HG03354 (cell line): ENCODE data around the gene TRHDE.
"Not testable (repeated sequence)": the region's sequence is repeated elsewhere in the genome, so short reads cannot be mapped to it uniquely, and the experiment has no call there.

Source experiments
- ATAC-seq: cut with Tn5 transposase; IDR thresholded peaks from one replicate; pipeline ENCODE4 v1.9.1; 2021; ENCODE audit warnings: mild to moderate bottlenecking; ENCODE audit not compliant: unreplicated experiment, poor library complexity, severe bottlenecking

TRHDE gene

GRCh38 chr12:72570601-72571000, 298.4 kb downstream of the TRHDE start:
- ATAC-seq = peak; percentile 56

- no peak for ATAC-seq
These were observed 302.0 kb downstream of the TRHDE start for GRCh38 chr12:72574138-72574537.

DNA sequence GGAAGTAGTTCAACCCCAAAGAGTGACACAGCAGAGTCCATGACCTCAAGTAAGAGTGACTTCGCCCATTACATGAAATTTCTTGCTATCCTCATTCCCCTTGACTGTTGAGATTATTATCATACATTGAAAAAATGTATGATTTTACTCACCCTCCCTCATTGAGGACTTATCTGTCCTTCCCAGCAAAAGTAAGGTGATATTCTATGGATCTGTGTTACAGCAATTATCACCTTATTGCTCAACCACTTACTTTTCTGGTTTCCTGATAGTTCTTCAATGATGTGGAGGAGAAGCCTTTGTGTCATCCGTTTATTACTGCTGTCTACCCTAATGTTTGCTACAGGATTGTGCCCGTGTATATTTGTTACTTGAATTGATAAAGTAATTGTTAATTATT, 306.2 kb downstream of the TRHDE start:
- ATAC-seq = no peak

- ATAC-seq = no peak
These were observed 314.3 kb downstream of the TRHDE start for GRCh38 chr12:72586456-72586855.

- ATAC-seq = no peak
These were observed 330.4 kb downstream of the TRHDE start for GRCh38 chr12:72602581-72602980.

GRCh38 chr12:72605975-72606374, 333.8 kb downstream of the TRHDE start:
- ATAC-seq = no peak

- ATAC-seq = no peak
These were observed 338.2 kb downstream of the TRHDE start for GRCh38 chr12:72610342-72610741.

DNA sequence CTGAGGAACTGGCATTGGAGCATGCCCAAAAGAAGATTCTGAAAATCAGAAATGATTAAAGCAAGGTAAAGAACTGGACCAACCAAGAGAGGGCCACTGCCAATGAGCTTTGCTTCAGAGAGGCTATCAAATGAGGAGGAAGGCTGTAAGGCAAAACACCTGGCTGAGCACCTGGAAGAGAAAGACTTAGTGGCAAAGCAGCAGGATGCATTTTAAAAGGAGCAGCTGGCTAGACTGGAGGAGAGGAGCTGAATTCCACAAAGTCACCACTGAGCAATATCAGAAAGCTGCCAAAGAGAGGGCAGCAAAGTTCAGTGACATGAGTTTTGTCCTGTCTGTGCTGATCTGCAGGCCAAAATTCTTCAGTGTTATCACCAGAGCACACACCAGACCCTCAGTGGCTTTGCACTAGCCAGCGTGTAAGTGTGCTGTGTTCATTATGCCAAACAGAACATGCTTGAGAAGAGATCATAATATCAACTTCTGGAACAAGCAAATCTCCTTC, 338.7 kb downstream of the TRHDE start:
- ATAC-seq = no peak

GRCh38 chr12:72612171-72612570, 340.0 kb downstream of the TRHDE start:
- no peak for ATAC-seq

GRCh38 chr12:72618764-72619163, 346.6 kb downstream of the TRHDE start:
- ATAC-seq = no peak

DNA sequence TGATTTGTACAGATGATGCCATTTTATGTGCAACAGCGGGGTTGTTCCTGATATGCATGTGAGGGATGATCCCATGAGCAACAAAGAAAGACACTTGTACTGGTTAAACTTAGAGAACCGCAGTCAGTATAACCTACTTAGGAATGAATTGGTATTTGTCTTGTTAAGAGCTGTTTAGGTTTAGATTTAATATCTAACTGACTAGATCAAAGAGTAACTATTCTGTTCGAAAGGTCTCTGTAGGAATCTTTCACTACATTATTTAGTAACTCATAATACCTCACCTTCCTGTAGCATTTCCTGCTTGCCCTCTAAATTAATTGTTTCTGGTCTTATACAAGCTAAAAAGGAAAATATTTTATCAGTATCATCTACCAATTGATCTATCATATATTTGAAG, 350.4 kb downstream of the TRHDE start:
- peak; percentile 86 for ATAC-seq

DNA sequence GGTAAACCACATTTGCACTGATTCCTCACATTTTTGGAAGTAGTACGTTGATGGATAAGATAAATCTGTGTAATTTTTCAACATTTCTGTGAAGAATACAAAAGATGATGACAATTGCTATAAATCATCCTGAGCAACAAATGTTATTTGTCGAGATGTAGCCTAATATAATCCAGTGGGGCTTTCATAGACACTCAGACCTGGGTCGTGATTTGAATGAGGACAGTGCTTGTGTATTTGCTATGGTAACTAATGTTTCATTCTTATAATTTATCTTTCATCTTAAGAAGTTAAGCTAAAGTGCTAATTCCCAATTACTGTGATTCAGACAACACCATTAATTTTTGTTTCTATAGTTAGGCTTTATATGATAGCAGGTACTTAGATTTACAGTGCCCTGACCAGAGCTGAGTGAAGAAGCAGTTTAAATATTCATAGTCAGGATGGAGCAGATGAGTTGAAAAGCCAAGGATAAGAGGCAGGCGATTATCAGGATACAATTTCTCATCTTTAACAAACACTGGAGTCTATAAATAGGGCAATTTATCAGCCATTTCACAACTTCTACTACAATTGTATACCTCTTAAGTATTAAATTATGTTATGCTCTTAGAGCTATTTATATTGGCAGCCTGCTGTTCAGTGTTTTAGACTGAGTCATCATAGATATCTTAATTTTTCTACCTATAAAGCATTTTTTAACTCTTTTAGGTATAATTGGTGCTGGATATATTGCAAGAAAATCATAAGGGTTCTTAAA, 359.9 kb downstream of the TRHDE start:
- no peak for ATAC-seq

GRCh38 chr12:72642706-72643105, 370.5 kb downstream of the TRHDE start:
- no peak for ATAC-seq

- peak; percentile 66 for ATAC-seq
These were observed 375.0 kb downstream of the TRHDE start for GRCh38 chr12:72647139-72647538.

- ATAC-seq = no peak
These were observed 386.4 kb downstream of the TRHDE start for GRCh38 chr12:72658615-72659014.

DNA sequence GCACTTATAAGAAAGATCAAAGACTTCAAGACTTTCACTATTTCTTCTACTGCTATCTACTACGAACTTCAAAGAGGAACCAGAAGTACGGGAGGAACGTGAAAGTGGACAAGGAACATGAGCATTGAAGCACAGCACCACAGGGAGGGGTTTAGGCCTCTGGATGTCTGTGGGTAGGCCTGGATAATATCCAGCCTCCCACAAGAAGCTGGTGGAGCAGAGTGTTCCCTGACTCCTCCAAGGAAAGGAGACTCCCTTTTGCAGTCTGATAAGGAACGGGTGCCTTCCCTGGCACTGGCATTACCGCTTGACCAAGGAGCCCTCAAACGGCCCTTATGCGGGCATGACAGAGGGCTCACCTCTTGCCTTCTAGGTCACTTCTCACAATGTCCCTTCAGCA, 388.0 kb downstream of the TRHDE start:
- not testable (repeated sequence) for ATAC-seq

DNA sequence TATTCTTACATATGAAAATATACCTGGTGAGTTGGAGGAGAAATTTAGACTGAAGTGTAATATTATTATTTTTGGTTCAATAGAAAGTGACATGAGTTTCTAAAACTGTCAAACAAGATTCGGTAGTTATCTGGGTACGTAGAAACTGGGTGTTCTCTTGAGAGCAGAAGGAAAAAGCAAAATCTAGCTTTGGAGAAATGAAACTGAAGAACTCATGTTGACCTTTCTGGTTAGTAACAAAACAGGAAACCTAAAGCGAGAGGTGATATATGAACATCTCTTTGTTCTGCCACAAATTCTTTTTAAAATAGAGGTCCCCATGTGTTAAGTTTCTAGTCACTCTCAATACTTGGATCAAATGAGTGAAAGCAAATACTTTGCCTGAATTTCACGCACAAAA, 401.7 kb downstream of the TRHDE start:
- ATAC-seq = peak; percentile 89

- ATAC-seq = no peak
These were observed 404.4 kb downstream of the TRHDE start for GRCh38 chr12:72676556-72676955.

- ATAC-seq = no peak
These were observed 405.0 kb downstream of the TRHDE start for GRCh38 chr12:72677139-72677538.

GRCh38 chr12:72677846-72678245, 405.7 kb downstream of the TRHDE start:
- no peak for ATAC-seq

DNA sequence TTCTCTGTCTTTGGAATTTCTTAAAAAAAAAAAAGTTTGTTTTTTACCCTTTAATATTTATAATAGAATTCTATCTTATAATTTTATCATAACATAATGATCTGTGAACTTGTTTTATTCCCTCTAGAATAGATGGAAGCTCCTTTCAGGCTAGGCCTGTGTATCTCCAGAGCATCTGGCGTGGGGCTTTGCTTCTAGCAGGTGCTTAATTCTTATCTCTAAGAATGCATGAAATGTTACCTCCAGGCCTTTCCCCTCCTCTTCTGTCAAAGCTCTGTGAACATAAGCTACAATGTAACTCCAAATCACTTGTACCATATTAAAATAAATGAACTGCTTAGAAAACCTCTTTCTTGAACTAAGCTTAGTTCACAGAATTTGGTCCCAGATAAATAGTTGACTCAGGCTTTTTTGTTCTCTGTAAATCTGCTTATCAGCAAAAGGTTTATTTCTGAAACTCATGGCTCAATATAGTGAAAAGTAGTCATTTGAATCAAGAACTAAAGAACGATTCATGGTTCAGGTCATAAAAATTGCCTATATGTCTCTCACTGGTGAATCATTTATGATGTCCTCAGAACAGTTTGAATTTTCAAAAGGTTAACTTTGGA, 407.1 kb downstream of the TRHDE start:
- ATAC-seq = no peak
